GM13976 (cell line): ENCODE data around the gene MLC1.

Experiments
- DNase-seq: peaks from one replicate; pipeline ENCODE4 v3.0.0; 2012; ENCODE audit warnings: low spot score
- CTCF ChIP-seq: IDR thresholded peaks from 2 replicates; pipeline ENCODE4 v1.5.1; 2012; ENCODE audit warnings: borderline replicate concordance, mild to moderate bottlenecking; ENCODE audit not compliant: insufficient read depth; ENCODE audit errors: extremely low read depth, missing control alignments, control extremely low read depth
- in situ Hi-C: fragments of 300-500 bp; cut with MboI; formaldehyde crosslinking; loops from one replicate; pipeline ENCODE4 v1.12.0; 2022; ENCODE audit warnings: low sequenced_read_pairs, mixed read lengths, inconsistent platforms; ENCODE audit not compliant: unreplicated experiment

Gene MLC1

DNA sequence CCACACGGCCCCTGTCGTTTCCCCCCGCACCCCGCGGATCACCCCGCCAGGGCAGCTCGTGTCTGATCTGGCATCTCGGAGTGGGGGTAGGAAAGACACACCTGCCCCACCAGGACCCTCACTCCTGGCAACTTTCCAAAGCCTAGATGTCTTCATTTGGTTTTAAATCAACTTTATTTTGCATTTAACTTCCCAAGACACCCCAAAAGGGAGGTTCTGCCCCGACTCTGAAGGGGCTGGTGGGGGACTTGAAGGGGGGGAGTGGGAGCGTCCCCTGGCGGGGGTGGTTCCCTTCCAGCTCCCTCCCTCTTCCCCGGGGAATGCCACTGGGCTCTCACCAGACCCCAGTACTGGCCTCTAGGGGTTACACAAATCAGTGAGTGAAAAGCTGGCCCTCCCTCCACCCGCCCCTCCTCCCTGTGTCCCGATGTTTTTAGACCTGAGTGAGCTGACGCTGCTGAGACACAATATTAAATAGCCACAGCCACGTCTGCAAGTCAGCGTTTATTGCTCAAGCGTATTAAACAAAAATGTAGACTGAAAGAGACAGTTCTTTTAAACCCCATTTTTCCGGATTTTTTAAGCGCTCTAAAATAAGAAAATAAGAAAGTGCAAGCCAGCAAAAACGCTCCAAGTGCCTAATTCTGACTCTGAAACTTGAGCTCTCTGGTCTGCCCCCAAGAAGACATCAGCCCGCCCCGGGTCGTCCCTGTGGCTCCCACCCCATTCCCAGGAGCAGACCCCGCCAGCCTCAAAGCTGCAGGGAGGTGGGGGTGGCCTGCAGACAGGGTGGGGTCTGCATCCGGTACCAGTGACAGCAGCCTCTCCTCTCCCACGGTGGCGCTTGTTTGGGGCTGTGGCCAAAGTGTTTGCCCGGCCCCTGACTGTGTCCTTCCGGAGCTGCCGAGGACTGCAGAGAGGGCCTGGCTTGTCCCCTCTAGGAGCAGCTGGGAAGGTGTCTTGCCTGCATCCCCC is 26.0 kb downstream of the MLC1 start:
- no peak for TF ChIP-seq CTCF
- DNase-seq: no peak
- in situ Hi-C loops: no loop called here

GRCh38 chr22:50058061-50058905 is 26.9 kb downstream of the MLC1 start, which contains the start of gene TTLL8:
Gene TTLL8 (minus strand): TSS chr22:50058298.
- TF ChIP-seq CTCF: no peak
- no peak for DNase-seq
- in situ Hi-C loops: no loop called here

DNA sequence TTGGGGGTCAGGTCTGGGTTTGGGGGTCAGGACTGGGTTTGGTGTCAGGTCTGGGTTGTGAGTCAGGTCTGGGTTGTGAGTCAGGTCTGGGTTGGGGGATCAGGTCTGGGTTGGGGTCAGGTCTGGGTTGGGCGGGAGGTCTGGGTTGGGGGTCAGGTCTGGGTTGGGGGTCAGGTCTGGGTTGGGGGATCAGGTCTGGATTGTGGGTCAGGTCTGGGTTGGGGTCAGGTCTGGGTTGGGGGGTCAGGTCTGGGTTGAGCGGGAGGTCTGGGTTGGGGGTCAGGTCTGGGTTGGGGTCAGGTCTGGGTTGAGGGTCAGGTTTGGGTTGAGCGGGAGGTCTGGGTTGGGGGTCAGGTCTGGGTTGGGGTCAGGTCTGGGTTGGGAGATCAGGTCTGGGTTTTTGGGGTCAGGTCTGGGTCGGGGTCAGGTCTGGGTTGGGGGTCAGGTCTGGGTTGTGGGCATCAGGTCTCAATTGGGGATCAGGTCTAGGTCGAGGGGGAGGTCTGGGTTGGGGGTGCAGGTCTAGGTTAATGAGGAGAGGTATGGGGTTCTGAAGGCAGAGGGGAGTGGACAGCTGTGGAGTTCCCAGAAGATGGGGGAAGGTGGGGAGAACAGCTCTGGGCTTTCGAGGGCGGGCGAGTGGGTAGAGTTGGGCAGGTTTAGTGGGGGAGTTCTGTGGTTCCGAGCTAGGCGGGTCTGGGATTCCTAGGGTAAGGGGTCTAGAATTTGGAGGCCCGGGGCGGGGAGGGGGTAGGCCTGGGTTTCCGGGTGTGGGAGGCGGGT is 27.8 kb downstream of the MLC1 start:
- TF ChIP-seq CTCF: no peak
- no peak for DNase-seq

GRCh38 chr22:50056214-50056972 is 28.8 kb downstream of the MLC1 start:
- TF ChIP-seq CTCF: no peak
- no peak for DNase-seq
- in situ Hi-C loops: no loop called here

More for the DNA sequence above, 27.8 kb downstream of the MLC1 start:
- in situ Hi-C loops: no loop called here

DNA sequence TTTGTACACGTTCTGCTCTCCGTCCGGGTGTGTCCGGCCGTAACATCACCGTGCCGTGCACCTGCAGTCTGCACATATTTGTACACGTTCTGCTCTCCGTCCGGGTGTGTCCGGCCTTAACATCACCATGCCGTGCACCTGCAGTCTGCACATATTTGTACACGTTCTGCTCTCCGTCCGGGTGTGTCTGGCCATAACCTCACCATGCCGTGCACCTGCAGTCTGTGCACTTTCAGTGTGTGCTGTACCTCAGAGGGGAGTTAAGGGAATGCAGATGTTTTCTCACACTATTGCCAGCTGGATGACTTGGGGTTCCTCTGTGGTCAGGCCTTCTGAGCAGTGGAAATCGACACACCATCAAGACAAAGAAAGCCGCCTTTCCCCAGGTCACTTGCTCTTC is 31.4 kb downstream of the MLC1 start:
- no peak for DNase-seq
- in situ Hi-C loops: no loop called here
- no peak for TF ChIP-seq CTCF

DNA sequence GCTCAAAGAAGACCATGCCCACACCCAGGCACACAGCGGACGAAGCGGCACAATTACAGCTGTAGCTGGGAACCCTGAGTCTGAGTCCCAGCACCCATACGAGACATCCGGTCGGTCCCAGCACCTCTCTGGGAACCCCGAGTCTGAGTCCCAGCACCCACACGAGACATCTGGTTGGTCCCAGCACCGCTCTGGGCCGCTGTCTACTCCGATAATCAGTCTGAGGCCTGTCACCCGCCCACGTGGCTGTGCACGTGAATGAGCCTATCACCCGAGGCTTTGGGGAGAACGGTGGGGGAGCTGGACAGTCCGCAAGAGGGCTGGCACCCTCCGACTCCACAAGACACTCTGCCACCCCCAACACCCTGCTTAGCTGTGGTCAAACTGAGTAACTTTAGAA is 33.3 kb downstream of the MLC1 start:
- DNase-seq: no peak
- in situ Hi-C loops: no loop called here
- no peak for TF ChIP-seq CTCF
